ENCODE data around the gene PWWP2B. TPM values are rescaled to one million over a fixed set of nuclear protein-coding genes. Genes with fewer than 3 reads are reported as not detected.
A peak's percentile ranks its signal among the peaks of the same experiment; 100 is the strongest.

Gene PWWP2B
- total RNA-seq, 6 experiments from 2014 or later: 3.0 to 12.2 (median 5.1) TPM

GRCh38 chr10:132403511-132404168 lies 6.6 kb downstream of the PWWP2B start:
- no peak overlapping the region for H3K4me3 ChIP-seq
- peaks cover 0 to 9% (median under 1%) of the 10 kb centered on the region in 4 donors for H3K4me1 ChIP-seq
- peaks cover 0 to 6% (median 2%) of the 10 kb centered on the region in 4 donors for H3K36me3 ChIP-seq
- H3K27ac ChIP-seq: no peak overlapping the region
- DNase-seq (peak in 2 of 3 donors; percentile 15 to 51), ATAC-seq (no peak)
- TF ChIP-seq POLR2A (IDR thresholded peaks at IDR 0.05) (no peak), CTCF (IDR thresholded peaks at IDR 0.05) (no peak)
- WGBS (ENCODE audit: insufficient coverage, low coverage, low lambda C conversion rate, missing lambda C conversion rate): 90% methylated on average over 7 of the region's 25 CpGs
- intact Hi-C loops (cut with DNase I): no loop called here
- H3K9me3 ChIP-seq: no peaks in the 10 kb centered on the region
- no peaks in the 10 kb centered on the region for H3K27me3 ChIP-seq

- H3K27me3 ChIP-seq: no peaks in the 10 kb centered on the region
- H3K27ac ChIP-seq: no peak overlapping the region
- peaks cover 0 to 6% (median 2%) of the 10 kb centered on the region in 4 donors for H3K36me3 ChIP-seq
- no peak for TF ChIP-seq CTCF (IDR thresholded peaks at IDR 0.05)
- TF ChIP-seq POLR2A (IDR thresholded peaks at IDR 0.05): no peak
- no peak overlapping the region for H3K4me3 ChIP-seq
- intact Hi-C loops (cut with DNase I): no loop called here
- ATAC-seq: no peak
- peaks cover 0 to 9% (median 0%) of the 10 kb centered on the region in 4 donors for H3K4me1 ChIP-seq
- no peaks in the 10 kb centered on the region for H3K9me3 ChIP-seq
- DNase-seq: peak in 2 of 3 donors; percentile 19 to 51
- 90% methylated on average over 14 of the region's 32 CpGs for WGBS (ENCODE audit: insufficient coverage, low coverage, low lambda C conversion rate, missing lambda C conversion rate)
These were observed 7.3 kb downstream of the PWWP2B start for GRCh38 chr10:132404169-132404880.

GRCh38 chr10:132404911-132405462 lies 8.0 kb downstream of the PWWP2B start:
- Histone ChIP-seq H3K4me1 (peaks cover 0 to 9% (median 0%) of the 10 kb centered on the region in 4 donors), H3K9me3 (no peaks in the 10 kb centered on the region), H3K27ac (no peak overlapping the region), H3K27me3 (no peaks in the 10 kb centered on the region), H3K4me3 (no peak overlapping the region), H3K36me3 (peaks cover 0 to 6% (median 2%) of the 10 kb centered on the region in 4 donors)
- TF ChIP-seq CTCF (IDR thresholded peaks at IDR 0.05) (no peak), POLR2A (IDR thresholded peaks at IDR 0.05) (no peak)
- 98% methylated on average over 9 of the region's 54 CpGs for WGBS (ENCODE audit: insufficient coverage, low coverage, low lambda C conversion rate, missing lambda C conversion rate)
- intact Hi-C loops (cut with DNase I): no loop called here
- no peak for DNase-seq
- ATAC-seq: no peak

- 83% methylated on average over 1 of the region's 53 CpGs for WGBS (ENCODE audit: insufficient coverage, low coverage, low lambda C conversion rate, missing lambda C conversion rate)
- Histone ChIP-seq H3K27ac (no peak overlapping the region), H3K36me3 (peaks cover 0 to 6% (median 2%) of the 10 kb centered on the region in 4 donors), H3K4me1 (peaks cover 0 to 9% (median 0%) of the 10 kb centered on the region in 4 donors), H3K4me3 (no peak overlapping the region), H3K27me3 (no peaks in the 10 kb centered on the region), H3K9me3 (no peaks in the 10 kb centered on the region)
- no peak for DNase-seq
- intact Hi-C loops (cut with DNase I): no loop called here
- no peak for ATAC-seq
- TF ChIP-seq CTCF (IDR thresholded peaks at IDR 0.05) (no peak), POLR2A (IDR thresholded peaks at IDR 0.05) (no peak)
These were observed 8.5 kb downstream of the PWWP2B start for GRCh38 chr10:132405463-132405991.
